GM12875 (cell line): ENCODE measurements around the gene ALAS1.

Experiments used
- H3K4me3 ChIP-seq: one replicate; pipeline ENCODE4 v1.5.1; 2011; ENCODE audit warnings: low read depth, low read length, control low read depth
- TF ChIP-seq, protein P1 (sequence below): IDR thresholded peaks from 2 replicates; pipeline ENCODE4 v1.5.1; 2011; ENCODE audit warnings: low read depth, mild to moderate bottlenecking, control low read depth, inconsistent platforms, low read length, moderate library complexity, borderline replicate concordance; ENCODE audit not compliant: insufficient read depth

The ALAS1 gene

DNA sequence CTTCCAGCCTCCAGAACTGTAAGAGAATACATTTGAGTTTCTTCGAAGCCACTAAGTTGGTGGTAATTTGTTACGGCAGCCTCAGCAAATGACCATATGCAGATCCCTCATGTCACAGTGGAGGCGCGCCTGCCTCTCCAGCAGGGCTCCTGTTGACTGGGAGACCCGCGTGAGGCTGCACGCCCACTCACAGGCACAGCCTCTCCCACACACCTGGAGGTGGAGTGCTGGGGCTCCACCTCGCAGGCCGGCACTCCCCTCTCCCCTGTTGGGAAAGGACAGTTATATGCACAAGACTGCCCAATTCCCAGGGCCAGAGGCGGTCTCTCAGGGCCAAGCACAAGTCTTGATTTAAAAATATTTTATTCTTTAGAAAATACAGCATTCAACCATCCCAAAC is 30.3 kb downstream of the ALAS1 start:
- TF ChIP-seq, protein P1, sequence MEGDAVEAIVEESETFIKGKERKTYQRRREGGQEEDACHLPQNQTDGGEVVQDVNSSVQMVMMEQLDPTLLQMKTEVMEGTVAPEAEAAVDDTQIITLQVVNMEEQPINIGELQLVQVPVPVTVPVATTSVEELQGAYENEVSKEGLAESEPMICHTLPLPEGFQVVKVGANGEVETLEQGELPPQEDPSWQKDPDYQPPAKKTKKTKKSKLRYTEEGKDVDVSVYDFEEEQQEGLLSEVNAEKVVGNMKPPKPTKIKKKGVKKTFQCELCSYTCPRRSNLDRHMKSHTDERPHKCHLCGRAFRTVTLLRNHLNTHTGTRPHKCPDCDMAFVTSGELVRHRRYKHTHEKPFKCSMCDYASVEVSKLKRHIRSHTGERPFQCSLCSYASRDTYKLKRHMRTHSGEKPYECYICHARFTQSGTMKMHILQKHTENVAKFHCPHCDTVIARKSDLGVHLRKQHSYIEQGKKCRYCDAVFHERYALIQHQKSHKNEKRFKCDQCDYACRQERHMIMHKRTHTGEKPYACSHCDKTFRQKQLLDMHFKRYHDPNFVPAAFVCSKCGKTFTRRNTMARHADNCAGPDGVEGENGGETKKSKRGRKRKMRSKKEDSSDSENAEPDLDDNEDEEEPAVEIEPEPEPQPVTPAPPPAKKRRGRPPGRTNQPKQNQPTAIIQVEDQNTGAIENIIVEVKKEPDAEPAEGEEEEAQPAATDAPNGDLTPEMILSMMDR = no peak
- no peak overlapping the region for H3K4me3 ChIP-seq

DNA sequence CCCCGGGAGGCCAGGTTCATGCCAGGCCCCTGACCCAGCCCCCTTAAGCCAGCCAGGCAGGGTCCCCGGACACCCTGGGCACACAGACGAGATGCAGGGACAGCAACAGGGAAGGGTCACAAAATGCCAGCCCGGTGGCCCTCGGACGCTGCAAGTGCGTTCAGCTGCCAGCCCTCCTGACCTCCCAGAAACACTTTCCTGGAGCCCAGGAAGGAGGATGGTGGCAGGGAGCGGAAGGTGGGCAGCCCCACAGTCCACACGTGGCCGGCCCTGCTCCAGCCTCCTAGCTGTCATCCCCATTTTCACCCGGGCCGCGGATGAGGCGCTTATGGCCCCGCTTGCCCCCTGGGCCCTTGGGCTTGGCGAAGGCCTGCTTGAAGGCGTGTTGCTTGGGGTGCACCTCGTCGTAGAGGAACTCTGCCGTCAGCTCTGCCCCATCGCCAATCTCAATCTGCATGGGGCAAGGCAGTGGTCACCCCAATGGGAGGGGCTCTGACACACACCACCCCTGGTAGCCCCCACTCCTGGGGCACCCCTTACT is 30.9 kb downstream of the ALAS1 start:
- TF ChIP-seq, protein P1 = no peak
- no peak overlapping the region for H3K4me3 ChIP-seq

DNA sequence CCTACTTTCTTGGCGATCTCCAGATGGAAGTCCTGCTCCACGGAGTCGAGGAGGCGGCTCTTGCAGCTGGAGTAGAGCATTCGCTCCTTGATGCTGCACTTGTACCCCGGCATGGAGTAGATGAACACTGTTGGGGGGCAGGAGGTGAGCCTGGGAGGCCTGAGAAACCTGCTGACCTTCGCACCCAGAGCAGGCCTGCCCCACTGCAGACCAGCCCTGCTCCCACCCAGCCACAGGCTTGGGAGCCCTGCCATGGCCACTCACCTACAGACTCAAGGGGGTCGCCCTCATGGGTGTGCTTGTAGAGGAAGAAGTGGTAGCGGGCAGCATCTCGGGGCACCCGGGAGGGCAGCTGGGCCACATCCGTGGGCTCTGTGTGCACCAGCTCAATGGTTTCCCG is 31.7 kb downstream of the ALAS1 start:
- TF ChIP-seq, protein P1 = no peak
- no peak overlapping the region for H3K4me3 ChIP-seq

DNA sequence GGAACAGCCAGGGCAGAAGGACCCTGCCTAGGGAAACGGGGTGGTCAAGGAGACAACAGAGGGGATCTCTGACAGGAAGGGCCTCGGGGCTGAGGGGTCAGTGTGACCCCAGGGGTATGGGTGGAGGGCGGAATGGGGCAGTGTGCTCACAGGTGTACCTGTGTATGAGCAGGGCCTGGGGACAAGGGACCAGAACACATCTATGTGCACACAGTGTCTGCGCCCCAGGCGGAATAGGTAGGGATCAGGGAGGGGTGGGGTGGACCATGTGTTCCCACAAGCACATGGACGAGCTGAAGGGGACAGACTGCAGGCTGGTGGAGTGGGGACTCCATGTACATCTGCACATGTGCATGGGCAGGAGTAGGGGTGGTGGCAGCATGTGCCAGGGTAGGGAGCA is 32.5 kb downstream of the ALAS1 start:
- H3K4me3 ChIP-seq = no peak overlapping the region
- TF ChIP-seq, protein P1 = no peak

DNA sequence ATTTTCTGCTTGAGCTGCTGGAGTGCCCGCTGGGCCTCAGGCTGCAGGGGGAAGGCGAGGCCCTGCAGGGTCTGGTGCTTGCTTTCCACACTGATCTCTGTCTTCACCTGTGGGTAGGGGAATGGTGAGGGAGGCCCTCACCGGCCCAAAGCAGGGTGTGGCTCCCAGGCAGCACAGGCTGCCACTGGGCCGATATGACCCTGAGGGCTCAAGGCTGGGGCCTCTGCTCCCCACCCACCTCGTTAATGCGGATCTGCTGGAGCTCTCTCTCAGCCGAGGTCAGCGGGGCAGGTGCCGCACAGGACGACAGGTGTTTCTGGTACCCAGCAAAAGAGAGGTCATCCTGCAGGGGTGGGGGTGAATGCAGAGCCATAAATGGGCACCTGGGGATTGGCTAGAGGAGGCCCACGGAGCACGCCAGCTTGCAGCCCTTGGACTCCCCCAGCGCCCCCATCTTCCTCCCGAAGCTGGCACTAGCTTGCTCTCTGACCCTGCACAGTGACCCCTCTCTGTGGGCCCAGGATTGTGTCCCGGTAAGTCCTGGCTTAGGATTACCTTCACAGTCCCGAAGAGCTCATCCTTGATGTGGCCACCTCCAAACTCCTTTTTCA is 33.0 kb downstream of the ALAS1 start:
- no peak overlapping the region for H3K4me3 ChIP-seq
- TF ChIP-seq, protein P1 = no peak

DNA sequence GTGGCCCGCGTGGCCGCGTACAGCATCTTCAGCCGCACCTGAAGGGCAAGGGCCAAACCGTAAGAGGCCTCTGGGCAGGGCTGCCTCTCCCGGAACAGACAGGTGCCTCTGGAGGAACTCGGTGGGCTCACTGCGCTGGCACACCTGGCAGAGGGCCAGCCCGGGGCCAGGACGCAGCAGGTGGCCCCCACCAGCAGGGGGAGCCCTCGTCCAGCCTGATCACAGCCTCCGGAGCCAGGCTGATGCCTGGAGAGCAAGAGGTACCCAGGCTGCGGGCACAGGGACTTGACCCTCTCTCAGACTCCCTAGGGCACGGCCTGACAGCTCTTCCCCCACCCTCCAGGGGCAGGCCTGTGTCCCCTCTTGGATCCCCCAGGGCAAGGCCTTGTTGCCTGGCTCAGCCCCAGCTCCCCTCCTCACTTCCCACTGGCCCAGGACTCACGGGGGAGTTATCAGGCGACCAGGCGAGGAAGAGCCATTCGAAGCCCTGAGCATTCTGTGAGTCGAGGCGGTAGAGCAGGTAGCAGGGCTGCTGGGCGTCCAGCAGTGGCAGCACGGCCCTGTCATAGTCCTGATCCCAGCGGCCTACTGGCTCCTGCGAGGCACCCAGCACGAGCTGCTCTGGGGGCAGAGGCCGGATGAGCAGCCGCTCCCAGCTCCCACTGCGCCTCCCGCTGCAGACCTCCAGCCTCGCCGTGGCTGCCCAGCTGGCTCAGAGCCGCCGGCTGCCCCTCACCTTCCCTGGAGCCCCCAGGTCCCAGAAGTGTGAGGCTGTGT is 33.7 kb downstream of the ALAS1 start:
- no peak overlapping the region for H3K4me3 ChIP-seq
- TF ChIP-seq, protein P1 = peak; percentile 98
